Measurements from ENCODE around the gene ST6GAL1.

- TF ChIP-seq CTCF (IDR thresholded peaks at IDR 0.05) (no peak), POLR2A (IDR thresholded peaks at IDR 0.05) (no peak)
These were observed 61.1 kb downstream of the ST6GAL1 start for GRCh38 chr3:186991470-186991869.

Measured in heart left ventricle (tissue), 13 donors.